Cardiac muscle cell (in vitro differentiated cells and primary cell): ENCODE data around the gene ZNRF3. TPM values are rescaled to one million over a fixed set of nuclear protein-coding genes. Genes with fewer than 3 reads are reported as not detected.

Experiments
- DNase-seq, 2 donors: peaks; one replicate each; pipeline versions ENCODE4 v3.0.0 to v3.0.0-alpha.2; 2010 to 2017; ENCODE audit warnings: low read depth in 1 of 2, low spot score in 1 of 2
- H3K27ac ChIP-seq: fragments of 200-600 bp; sonication (generic); 2 replicates; pipeline ENCODE4 v1.5.1; 2016
- H3K27me3 ChIP-seq: fragments of 200-600 bp; sonication (generic); 2 replicates; pipeline ENCODE4 v1.6.0; 2016; ENCODE audit warnings: control low read depth
- H3K36me3 ChIP-seq: fragments of 200-600 bp; sonication (generic); 2 replicates; pipeline ENCODE4 v1.5.1; 2016; ENCODE audit warnings: control low read depth
- H3K4me1 ChIP-seq: fragments of 200-600 bp; sonication (generic); 2 replicates; pipeline ENCODE4 v1.8.1; 2017; ENCODE audit warnings: low read depth, mild to moderate bottlenecking, mixed run types
- H3K4me3 ChIP-seq: fragments of 200-600 bp; sonication (generic); 2 replicates; pipeline ENCODE4 v1.5.1; 2016; ENCODE audit warnings: mild to moderate bottlenecking
- H3K9me3 ChIP-seq: fragments of 200-600 bp; sonication (generic); 2 replicates; pipeline ENCODE4 v1.5.1; 2017; ENCODE audit warnings: low read depth, mild to moderate bottlenecking, control low read depth
- polyA plus RNA-seq: library from polyadenylated mRNA; unstranded; fragments of >200 nt; fragmentation: Nextera tagmentation; extraction: Ambion mirVana; gene quantifications from 2 replicates; pipeline ENCODE4 v1.2.1, GENCODE V29; 2016
- total RNA-seq: library from RNA; depleted of rRNA; stranded (reverse); fragments of >200 nt; gene quantifications from 2 replicates; pipeline ENCODE4 v1.2.3, GENCODE V29; 2016
- TF ChIP-seq, protein P1 (sequence below): IDR thresholded peaks from 2 replicates; pipeline ENCODE4 v1.5.1; 2012; ENCODE audit warnings: low read depth, mild to moderate bottlenecking, low read length

The ZNRF3 gene
- total and polyA plus RNA-seq, 2 experiments from 2014 or later, result 23.8 to 40.4 TPM

DNA sequence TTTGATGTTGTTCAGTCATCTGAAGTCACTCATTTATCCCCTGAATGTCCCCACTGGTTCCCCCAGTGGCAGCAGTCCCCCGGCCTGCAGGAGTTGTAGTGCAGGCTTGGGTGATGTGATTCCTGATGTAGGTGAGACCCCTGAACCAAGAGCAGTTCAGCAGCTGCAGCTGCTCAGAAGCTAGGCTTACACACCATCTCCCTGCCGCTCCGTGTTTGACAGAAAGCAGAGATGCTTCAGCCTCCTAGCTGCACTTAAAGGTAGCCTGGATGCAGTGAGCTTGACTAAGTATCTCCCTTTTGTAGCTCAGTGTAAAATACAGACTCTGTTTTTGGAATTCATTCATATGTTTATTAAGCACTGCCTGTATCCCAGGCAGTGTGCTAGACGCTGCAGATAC lies 130.9 kb downstream of the ZNRF3 start:
- DNase-seq, result peak in 1 of 2 donors; percentile 69
- Histone ChIP-seq H3K27me3 (no peaks in the 10 kb centered on the region), H3K27ac (peak overlapping the region; percentile 84), H3K4me1 (peaks cover 67% of the 10 kb centered on the region), H3K4me3 (no peak overlapping the region), H3K9me3 (no peaks in the 10 kb centered on the region), H3K36me3 (no peaks in the 10 kb centered on the region)
- TF ChIP-seq, protein P1, sequence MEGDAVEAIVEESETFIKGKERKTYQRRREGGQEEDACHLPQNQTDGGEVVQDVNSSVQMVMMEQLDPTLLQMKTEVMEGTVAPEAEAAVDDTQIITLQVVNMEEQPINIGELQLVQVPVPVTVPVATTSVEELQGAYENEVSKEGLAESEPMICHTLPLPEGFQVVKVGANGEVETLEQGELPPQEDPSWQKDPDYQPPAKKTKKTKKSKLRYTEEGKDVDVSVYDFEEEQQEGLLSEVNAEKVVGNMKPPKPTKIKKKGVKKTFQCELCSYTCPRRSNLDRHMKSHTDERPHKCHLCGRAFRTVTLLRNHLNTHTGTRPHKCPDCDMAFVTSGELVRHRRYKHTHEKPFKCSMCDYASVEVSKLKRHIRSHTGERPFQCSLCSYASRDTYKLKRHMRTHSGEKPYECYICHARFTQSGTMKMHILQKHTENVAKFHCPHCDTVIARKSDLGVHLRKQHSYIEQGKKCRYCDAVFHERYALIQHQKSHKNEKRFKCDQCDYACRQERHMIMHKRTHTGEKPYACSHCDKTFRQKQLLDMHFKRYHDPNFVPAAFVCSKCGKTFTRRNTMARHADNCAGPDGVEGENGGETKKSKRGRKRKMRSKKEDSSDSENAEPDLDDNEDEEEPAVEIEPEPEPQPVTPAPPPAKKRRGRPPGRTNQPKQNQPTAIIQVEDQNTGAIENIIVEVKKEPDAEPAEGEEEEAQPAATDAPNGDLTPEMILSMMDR, result no peak

DNA sequence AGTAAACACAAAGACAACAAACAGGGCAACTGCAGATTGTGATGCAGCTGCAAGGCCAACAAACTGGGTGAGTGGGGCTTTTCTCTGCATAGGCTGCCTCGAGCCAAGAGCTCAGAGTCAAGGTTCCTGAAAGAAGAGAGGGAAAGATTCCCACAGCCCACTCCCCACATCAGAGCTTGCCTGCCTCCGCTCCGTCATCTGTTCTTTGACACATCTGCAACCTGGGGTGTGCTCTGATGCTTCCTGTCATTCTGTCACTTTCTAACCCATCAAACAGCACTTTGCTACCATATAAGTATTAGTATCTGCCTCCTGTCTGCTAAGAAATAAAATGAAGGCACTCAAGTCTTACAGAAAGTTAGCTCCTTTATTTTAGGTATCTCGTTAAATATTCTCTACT lies 131.4 kb downstream of the ZNRF3 start:
- Histone ChIP-seq H3K36me3 (no peaks in the 10 kb centered on the region), H3K4me3 (no peak overlapping the region), H3K27me3 (no peaks in the 10 kb centered on the region), H3K4me1 (peaks cover 62% of the 10 kb centered on the region), H3K9me3 (no peaks in the 10 kb centered on the region), H3K27ac (peak overlapping the region; percentile 84)
- TF ChIP-seq, protein P1, result no peak
- DNase-seq, result peak in 1 of 2 donors; percentile 27

DNA sequence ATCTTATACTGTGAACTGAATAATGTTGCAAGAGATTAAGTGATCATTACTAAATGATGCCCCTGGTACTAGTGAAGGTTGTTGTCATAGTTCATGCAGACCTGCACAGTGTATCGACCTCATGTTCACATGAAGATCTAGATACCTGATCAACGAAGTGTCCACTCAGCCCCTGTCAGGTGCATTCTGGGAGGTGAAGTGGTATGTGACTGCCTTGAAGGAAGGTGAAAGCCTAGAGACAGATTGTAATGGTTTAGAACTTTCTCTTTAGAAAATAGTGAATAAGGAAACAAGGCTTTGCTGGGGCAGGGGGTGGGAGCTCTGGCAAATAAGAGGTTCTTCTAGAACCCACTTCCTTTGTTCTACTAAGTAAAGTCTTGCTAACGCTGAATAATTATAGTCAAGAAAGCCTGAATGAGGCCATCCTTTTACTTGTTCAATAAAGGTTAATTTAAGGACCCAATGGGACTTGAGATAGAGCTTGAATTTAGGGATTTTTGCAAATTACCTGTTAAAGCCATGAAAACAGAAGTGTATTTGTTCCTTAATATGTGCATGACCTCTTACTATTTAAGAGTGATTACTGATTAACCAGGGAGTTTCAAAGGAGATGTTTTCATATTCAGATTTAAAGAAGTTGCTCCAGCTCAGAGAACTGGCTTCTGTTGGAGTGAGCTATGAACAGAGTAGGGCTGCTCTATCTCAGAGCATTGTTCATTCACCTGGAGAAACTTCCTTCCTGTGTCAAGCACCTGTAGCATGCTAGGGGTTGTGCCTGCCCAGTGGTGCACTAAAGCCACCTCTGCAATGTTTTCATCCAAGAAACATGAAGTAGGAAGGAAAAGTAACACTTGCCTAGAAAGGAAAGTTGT lies 132.9 kb downstream of the ZNRF3 start:
- TF ChIP-seq, protein P1, result no peak
- no peak overlapping the region for H3K27ac ChIP-seq
- peaks cover 59% of the 10 kb centered on the region for H3K4me1 ChIP-seq
- H3K9me3 ChIP-seq, result no peaks in the 10 kb centered on the region
- no peaks in the 10 kb centered on the region for H3K36me3 ChIP-seq
- no peak overlapping the region for H3K4me3 ChIP-seq
- no peak for DNase-seq
- no peaks in the 10 kb centered on the region for H3K27me3 ChIP-seq

DNA sequence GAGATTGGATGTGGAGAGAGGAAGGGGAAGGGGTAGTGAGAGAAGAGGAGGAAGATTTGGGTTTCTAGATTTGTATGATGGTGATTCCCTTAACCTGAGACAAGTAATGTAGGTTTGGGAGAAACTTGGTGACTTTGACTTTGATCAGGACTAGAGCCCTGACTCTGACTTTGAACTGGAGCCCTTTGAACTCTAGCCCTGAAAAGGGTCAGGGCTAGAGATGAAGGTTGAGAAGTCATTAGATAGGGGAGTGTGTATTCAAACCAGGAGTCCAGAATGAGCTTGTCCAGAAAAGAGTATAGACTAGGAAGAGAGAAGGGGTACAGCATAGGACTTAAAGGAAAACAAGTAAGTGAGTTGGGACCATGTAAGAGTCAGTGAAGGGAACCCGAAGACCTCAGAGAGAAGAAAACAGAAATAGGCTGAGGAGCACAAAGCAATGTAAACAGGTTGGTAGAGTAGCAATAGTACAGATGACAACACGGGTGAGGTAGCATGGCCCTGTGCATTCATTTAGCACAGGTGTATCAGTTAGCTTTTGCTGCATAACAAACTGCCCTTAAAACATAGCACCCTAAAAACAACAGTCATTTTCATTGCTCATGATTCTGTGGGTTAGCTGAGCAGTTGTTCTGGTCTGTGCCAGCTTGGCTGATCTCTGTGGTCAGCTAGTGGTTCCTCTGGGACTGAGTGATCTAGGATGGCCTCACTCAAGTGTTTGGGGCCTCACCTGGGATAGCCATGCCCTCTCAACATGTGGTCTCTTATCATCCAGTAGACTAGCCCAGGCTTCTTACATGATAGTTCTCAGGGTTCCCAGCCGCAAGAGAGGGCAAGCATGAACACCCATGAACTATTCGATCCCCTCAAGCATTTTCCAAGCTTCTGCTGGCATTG lies 135.2 kb downstream of the ZNRF3 start:
- no peak overlapping the region for H3K4me3 ChIP-seq
- peaks cover 60% of the 10 kb centered on the region for H3K4me1 ChIP-seq
- no peaks in the 10 kb centered on the region for H3K27me3 ChIP-seq
- H3K36me3 ChIP-seq, result no peaks in the 10 kb centered on the region
- TF ChIP-seq, protein P1, result no peak
- DNase-seq, result no peak
- H3K9me3 ChIP-seq, result no peaks in the 10 kb centered on the region
- peak overlapping the region; percentile 49 for H3K27ac ChIP-seq

DNA sequence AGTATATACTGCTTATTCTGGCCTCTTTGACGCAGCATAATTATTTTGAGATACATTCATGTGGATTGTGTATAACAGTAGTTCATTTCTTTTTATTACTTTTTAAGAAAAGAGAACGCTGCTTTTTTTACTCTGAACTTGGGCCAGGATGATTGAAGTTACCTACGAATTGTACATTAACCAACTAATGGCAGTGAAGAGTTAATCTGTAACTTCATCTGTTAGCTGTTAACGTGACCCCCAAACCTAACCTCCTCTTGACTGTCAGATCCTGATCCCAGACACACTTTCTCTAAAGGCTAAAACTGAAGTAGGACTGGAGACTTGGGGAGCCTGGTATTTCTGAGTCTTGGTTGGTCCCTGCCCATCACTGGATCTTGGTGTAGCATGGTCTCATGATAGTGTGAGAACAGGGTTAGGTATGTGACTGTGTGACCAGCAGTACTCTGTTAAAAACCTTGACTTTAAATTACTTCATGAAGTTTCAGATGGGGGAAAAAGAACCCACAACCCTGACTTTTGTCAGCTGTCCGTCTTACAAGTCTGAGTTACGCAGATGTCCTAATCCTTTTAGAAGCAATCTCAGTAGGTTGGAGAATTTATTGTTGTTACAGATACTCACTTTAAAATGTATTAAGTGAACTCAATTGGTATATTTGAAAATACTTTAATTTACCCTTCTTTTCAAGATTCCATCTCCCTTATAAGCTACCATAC lies 138.9 kb downstream of the ZNRF3 start:
- DNase-seq, result no peak
- peak overlapping the region; percentile 74 for H3K27ac ChIP-seq
- no peaks in the 10 kb centered on the region for H3K27me3 ChIP-seq
- H3K4me1 ChIP-seq, result peaks cover 42% of the 10 kb centered on the region
- H3K4me3 ChIP-seq, result no peak overlapping the region
- TF ChIP-seq, protein P1, result no peak
- H3K36me3 ChIP-seq, result no peaks in the 10 kb centered on the region
- no peaks in the 10 kb centered on the region for H3K9me3 ChIP-seq
